ENCODE data around the gene VPS37C. TPM values are rescaled to one million over a fixed set of nuclear protein-coding genes. Genes with fewer than 3 reads are reported as not detected.
"Not testable (repeated sequence)": the region's sequence is repeated elsewhere in the genome, so short reads cannot be mapped to it uniquely, and the experiment has no call there.

The VPS37C gene
- 11.7 and 15.2 TPM in 2 replicates for polyA plus RNA-seq (2012; rRNA removed)
- polyA plus RNA-seq (2012; cell fraction: cytosol; rRNA removed), result 10.5 and 12.9 TPM in 2 replicates
- polyA plus RNA-seq (2012; cell fraction: nucleus; rRNA removed), result 28.0 and 28.6 TPM in 2 replicates

- peak within 1 kb of the TSS; percentile 89 for H3K9ac ChIP-seq
- CTCF ChIA-PET, result interaction anchor here (0.6 to 4.7 kb wide), 4 partner anchors 9 to 262 kb away, joined by 3 to 20 read pairs (median 4); no protein-coding TSS in a partner anchor
- TF ChIP-seq TCF12 (IDR thresholded peaks at IDR 0.05) (no peak), TEAD4 (IDR thresholded peaks at IDR 0.05; ENCODE audit: borderline replicate concordance, insufficient read depth) (no peak), EP300 (IDR thresholded peaks at IDR 0.05; ENCODE audit: borderline replicate concordance in 1 of 2, low read depth in 1 of 2, low read length in 1 of 2) (no peak), TAF1 (IDR thresholded peaks at IDR 0.05; ENCODE audit: borderline replicate concordance, low read depth, low read length) (peak; percentile 51; the same call in 1 of the 2 replicates), USF2 (IDR thresholded peaks at IDR 0.05; ENCODE audit: borderline replicate concordance, low read depth, low read length) (peak; percentile 73), CHD2 (IDR thresholded peaks at IDR 0.05; ENCODE audit: low read length, partially characterized antibody) (peak; percentile 19), POLR2AphosphoS5 (IDR thresholded peaks at IDR 0.05; ENCODE audit: low read depth, low read length) (peak; percentile 88), FOSL2 (IDR thresholded peaks at IDR 0.05; ENCODE audit: borderline replicate concordance, low read depth) (no peak), MXI1 (IDR thresholded peaks at IDR 0.05; ENCODE audit: low read depth, low read length) (peak; percentile 65; the same call in 1 of the 2 replicates), FOXM1 (IDR thresholded peaks at IDR 0.05; ENCODE audit: low read depth) (no peak), ZBTB33 (IDR thresholded peaks at IDR 0.05; ENCODE audit: borderline replicate concordance, low read depth) (no peak), NRF1 (IDR thresholded peaks at IDR 0.05; ENCODE audit: low read depth, low read length) (peak; percentile 51), SMC3 (IDR thresholded peaks at IDR 0.05; ENCODE audit: low read depth, low read length) (no peak), CTCF (IDR thresholded peaks at IDR 0.05) (no peak), ELF1 (IDR thresholded peaks at IDR 0.05) (peak; percentile 89), GABPA (IDR thresholded peaks at IDR 0.05; ENCODE audit: low read depth) (peak; percentile 81), USF1 (IDR thresholded peaks at IDR 0.05; ENCODE audit: borderline replicate concordance, low read depth) (peak; percentile 90)
- H3K4me2 ChIP-seq, result peak within 1 kb of the TSS; percentile 97
- H3F3A ChIP-seq (replicated peaks; ENCODE audit: insufficient read depth), result peaks cover 16% of the 10 kb centered on the region
- H3K79me2 ChIP-seq (ENCODE audit: insufficient read depth), result peaks cover 47% of the 10 kb centered on the region
- H2AFZ ChIP-seq (ENCODE audit: low read depth), result peak within 1 kb of the TSS; percentile 87
- peak; percentile 98 for DNase-seq
- peak within 1 kb of the TSS; percentile 85 to 94 for H3K27ac ChIP-seq (ENCODE audit: low read depth in 2 of 2, low read length in 1 of 2)
- peaks cover 0 to 13% of the 10 kb centered on the region in 2 experiments for H3K36me3 ChIP-seq (replicated peaks in 1 of 2; ENCODE audit: control insufficient read depth in 1 of 2, insufficient read depth in 2 of 2, low read length in 1 of 2)
- POLR2A ChIA-PET, result interaction anchor here (0.5 to 1.1 kb wide), 4 partner anchors 9 to 256 kb away, joined by 3 to 4 read pairs (median 3); no protein-coding TSS in a partner anchor
- no peaks in the 10 kb centered on the region for H3K9me2 ChIP-seq
- peaks cover 0 to 22% of the 10 kb centered on the region in 2 experiments; a peak in 3 of 4 replicates for H3K4me1 ChIP-seq (ENCODE audit: control insufficient read depth in 1 of 2, insufficient read depth in 2 of 2, low read depth in 1 of 2, low read length in 1 of 2)
- H3K4me3 ChIP-seq (ENCODE audit: low read depth in 2 of 2, low read length in 1 of 2), result peak within 1 kb of the TSS; percentile 66 to 70
- H3K27me3 ChIP-seq (ENCODE audit: insufficient read depth), result no peaks in the 10 kb centered on the region
- no peaks in the 10 kb centered on the region for H4K20me1 ChIP-seq (ENCODE audit: insufficient read depth)
- WGBS (ENCODE audit: low lambda C conversion rate), result 0% methylated on average over 3 of the region's 85 CpGs
- no peaks in the 10 kb centered on the region for H3K9me3 ChIP-seq
Measured at GRCh38 chr11:61161190-61162091, at the start of gene VPS37C. VPS37C (minus strand) TSS chr11:61161426; CDS start chr11:61138829, 22,597 bp downstream.

GRCh38 chr11:61210629-61211028 is 49.4 kb upstream of the VPS37C start:
- H3K4me1 ChIP-seq (ENCODE audit: control insufficient read depth in 1 of 2, insufficient read depth in 2 of 2, low read depth in 1 of 2, low read length in 1 of 2); CTCF ChIA-PET; H3K9ac ChIP-seq; H2AFZ ChIP-seq (ENCODE audit: low read depth); H3F3A ChIP-seq (replicated peaks; ENCODE audit: insufficient read depth); POLR2A ChIA-PET; H3K4me3 ChIP-seq (ENCODE audit: low read depth in 2 of 2, low read length in 1 of 2); H3K27ac ChIP-seq (ENCODE audit: low read depth in 2 of 2, low read length in 1 of 2); H3K36me3 ChIP-seq (replicated peaks in 1 of 2; ENCODE audit: control insufficient read depth in 1 of 2, insufficient read depth in 2 of 2, low read length in 1 of 2); H4K20me1 ChIP-seq (ENCODE audit: insufficient read depth); H3K4me2 ChIP-seq; DNase-seq; H3K9me2 ChIP-seq; H3K27me3 ChIP-seq (ENCODE audit: insufficient read depth); H3K79me2 ChIP-seq (ENCODE audit: insufficient read depth); H3K9me3 ChIP-seq: not testable (repeated sequence)
- WGBS (ENCODE audit: low lambda C conversion rate), result no CpG with 5 or more reads among the region's 6 CpGs
